T47D (cell line): ENCODE measurements around the gene NUDT2.
"Not testable (repeated sequence)": the region's sequence is repeated elsewhere in the genome, so short reads cannot be mapped to it uniquely, and the experiment has no call there.

ENCODE experiments used
- DNase-seq, 2 experiments: peaks; one replicate each; pipeline versions ENCODE4 v3.0.0 to v3.0.0-alpha.2; 2011 to 2012; ENCODE audit warnings: low read depth in 1 of 2, low spot score in 1 of 2
- JUND ChIP-seq: IDR thresholded peaks from 2 replicates; pipeline ENCODE4 v1.6.1; 2012; ENCODE audit warnings: low read depth
- in situ Hi-C: cut with HindIII; loops from 2 replicates; pipeline ENCODE4 v1.10.0; 2016; ENCODE audit warnings: low sequenced_read_pairs, low pct_unique_long_range_greater_than_20kb

NUDT2 gene

DNA sequence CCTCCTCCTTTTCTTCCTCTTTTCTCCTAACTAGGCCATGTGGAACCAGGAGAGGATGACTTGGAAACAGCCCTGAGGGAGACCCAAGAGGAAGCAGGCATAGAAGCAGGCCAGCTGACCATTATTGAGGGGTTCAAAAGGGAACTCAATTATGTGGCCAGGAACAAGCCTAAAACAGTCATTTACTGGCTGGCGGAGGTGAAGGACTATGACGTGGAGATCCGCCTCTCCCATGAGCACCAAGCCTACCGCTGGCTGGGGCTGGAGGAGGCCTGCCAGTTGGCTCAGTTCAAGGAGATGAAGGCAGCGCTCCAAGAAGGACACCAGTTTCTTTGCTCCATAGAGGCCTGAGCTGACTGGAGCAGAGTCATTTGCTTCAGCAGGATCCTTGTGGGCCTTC lies 13.7 kb downstream of the NUDT2 start:
- TF ChIP-seq JUND, result no peak
- in situ Hi-C loops, result no loop called here
- DNase-seq, result no peak

DNA sequence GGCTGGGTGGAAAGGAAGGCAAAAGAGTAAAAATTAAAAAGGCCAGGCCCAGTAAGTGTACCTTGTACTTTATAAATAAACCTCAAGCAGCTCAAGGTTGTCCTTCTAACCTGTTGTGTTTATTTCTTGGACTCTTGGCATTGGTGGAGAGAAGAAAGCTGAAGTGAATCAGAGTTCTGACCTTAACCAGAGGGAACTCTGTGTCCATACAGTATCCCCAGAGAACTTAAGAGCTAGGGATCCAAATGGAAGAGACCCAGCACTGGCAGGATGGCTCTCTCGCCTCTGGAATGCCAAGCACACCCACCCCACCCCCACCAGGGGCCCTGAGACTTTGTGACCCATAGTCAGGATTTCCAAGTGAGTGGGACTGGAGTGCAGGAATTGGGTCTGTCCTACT lies 14.2 kb downstream of the NUDT2 start:
- no peak for TF ChIP-seq JUND
- in situ Hi-C loops, result no loop called here
- no peak for DNase-seq

DNA sequence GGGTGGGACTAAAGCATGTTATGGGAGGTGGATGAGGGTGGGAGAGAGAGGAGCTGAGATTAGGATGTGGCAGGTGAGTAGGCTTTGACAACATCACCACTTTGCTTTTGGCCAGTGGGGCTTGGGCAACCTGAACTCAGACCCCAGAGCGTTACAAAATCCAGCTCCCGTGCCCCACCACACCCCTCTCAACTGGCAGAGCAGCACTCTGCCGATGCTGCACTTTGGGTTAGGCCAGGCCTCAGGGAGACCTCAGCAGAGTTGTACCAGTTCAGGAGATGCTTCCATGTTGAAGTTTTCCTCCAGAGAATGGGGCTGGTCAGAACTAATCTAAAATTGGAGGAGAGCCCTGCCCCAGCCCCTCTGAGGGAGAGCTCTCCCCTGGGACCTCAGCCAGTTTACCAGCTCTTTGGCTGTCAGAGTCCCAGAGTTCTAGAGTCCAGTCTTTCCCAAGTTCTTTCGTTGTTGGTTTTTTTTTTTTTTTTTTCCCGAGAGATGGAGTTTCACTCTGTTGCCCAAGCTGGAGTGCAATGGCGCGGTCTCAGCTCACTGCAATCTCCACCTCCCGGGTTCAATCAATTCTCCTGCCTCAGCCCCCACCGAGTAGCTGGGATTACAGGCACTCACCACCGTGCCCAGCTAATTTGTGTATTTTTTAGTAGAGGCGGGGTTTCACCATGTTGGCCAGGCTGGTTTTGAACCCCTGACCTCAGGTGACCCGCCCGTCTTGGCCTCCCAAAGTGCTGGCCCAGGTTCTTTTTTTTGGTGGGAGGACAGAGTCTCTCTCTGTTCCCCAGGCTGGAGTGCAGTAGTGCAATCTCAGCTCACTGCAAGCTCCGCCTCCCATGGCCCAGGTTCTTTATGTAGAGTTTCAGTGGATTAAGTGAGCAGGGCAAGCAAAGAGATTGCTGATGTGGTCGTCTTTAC lies 17.8 kb downstream of the NUDT2 start:
- in situ Hi-C loops, result no loop called here
- no peak for TF ChIP-seq JUND
- DNase-seq, result no peak

DNA sequence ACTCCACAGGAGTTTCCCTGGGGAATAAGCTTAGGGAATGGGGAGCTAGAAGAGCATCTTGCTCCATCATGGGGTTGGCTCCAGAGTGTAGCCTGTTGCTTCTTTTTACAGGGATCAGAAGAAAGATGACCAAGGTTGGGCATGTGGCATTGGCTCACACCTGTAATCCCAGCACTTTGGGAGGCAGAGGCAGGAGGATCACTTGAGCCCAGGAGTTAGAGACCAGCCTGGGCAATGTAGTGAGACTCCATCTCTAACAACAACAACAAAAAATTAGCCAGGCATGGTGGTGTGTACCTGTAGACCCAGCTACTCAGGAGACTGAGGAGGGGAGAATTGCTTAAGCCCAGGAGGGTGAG lies 18.4 kb downstream of the NUDT2 start:
- no peak for TF ChIP-seq JUND
- DNase-seq, result no peak
- in situ Hi-C loops, result no loop called here

DNA sequence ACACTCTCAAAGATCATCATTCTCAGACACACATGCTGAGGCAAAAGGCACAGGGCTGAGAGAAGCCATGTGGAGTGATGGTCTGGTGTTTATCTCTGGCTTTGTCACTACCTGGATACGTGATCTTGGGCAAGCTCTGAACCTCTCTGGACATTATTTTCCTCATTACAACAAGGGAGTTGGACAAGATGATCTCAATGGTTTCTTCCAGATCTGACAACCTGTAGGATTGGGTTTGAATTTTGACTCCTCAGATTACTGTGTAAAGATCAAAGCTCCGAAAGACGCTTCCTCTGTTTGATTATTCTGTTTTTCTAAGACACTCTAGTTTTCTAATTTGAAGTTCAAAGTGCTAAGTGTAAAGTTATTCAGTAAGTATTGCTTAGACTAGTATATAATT lies 20.0 kb downstream of the NUDT2 start:
- in situ Hi-C loops, result no loop called here
- DNase-seq, result no peak
- TF ChIP-seq JUND, result no peak

DNA sequence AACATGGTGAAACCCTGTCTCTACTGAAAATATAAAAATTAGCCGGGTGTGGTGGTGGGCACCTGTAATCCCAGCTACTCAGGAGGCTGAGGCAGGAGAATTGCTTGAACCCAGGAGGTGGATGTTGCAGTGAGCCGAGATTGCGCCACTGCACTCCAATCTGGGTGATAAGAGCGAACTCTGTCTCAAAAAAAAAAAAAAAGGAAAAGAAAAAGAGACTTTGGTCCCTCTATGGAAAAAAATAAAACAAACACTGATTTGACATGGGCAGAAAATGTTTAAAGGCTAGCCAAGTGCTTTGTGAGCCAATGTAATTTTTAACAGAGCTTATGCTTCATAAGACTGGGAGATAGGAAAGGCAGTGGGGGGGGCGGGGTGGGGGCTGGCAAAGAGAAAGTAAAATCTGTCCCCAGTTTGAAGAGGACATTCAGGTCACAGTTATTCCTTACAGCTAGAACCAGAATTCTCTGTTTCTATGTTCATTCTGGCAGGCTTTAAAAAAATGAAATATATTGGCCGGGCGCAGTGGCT lies 22.8 kb downstream of the NUDT2 start:
- in situ Hi-C loops, DNase-seq: not testable (repeated sequence)

DNA sequence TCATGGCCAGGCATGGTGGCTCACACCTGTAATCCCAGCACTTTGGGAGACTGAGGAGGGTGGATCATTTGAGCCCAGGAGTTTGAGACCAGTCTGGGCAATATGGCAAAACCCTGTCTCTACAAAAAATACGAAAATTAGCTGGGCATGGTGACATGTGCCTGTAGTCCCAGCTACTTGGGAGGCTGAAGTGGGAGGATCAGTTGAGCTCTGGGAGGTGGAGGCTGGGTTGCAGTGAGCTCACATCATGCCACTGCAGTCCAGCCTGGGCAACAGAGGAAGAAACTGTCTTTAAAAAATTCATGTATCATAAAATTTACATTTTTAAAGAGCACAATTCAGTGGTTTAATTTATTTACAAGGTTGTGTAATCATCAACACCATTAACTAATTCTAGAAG lies 23.6 kb downstream of the NUDT2 start:
- in situ Hi-C loops, DNase-seq: not testable (repeated sequence)

DNA sequence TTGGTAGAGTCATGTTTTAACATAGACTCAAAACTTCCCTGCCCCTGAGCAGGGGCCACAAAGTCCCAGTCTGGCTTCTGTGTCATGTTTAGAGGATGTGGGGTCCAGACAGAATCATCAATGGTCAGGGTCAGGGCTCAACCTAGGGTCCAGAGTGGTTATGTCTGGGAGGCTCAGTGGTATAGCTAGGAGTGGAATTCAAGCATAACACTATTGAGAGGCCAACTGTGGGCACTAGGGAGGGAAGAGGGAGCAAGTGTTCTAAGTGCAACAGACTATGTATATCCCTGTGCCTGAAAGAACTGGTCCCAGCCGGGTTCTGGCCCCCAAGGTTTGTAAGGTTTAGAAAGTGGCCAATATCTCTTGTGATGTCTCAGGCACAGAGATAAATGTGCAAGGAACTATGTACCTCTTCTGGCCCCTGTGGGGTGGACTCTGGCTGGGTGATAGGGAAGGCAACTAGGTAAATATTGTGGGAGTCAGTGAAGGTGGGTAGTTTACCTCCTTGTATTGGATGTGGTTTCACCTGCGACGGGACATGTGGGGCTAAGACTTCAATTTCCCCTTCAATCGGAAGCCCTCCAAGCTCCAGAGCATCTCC lies 33.3 kb downstream of the NUDT2 start:
- no peak for DNase-seq
- in situ Hi-C loops, result no loop called here
- TF ChIP-seq JUND, result no peak

DNA sequence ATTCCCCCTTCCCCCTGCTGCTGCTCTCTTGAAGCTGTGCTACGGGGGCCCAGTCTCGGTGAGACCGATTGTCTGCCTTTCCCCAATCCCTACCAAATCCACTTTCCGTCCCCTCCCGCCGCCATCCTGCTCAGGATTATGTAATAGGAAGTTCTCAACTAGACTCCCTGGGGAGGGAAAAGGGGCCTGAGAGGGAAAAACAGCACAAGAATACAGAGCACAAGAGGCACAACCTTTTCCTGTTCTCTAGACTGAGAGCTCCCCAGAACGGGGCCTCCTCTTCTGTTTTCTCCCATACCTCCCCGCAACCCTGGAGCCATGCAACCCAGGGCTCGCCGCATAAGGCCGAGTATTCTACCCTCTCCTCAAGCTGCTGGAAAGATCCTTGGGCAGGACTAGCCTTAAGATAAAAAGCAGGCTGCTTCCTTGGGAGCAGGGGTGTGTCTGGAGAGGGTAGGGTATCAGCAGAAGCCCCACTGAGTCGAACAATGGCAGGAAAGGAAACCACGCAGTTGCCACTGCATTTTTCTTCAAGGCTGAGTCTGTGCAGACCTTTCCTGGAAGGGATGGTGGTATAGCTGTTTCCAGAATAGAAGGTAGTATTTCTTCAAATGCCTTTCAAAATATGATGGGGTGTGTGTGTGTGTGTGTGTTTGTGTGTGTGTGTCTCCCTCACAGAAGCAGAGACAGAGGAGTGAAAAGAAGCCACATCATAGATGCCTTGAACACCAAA lies 34.4 kb downstream of the NUDT2 start:
- in situ Hi-C loops, result no loop called here
- DNase-seq, result no peak
- TF ChIP-seq JUND, result no peak

DNA sequence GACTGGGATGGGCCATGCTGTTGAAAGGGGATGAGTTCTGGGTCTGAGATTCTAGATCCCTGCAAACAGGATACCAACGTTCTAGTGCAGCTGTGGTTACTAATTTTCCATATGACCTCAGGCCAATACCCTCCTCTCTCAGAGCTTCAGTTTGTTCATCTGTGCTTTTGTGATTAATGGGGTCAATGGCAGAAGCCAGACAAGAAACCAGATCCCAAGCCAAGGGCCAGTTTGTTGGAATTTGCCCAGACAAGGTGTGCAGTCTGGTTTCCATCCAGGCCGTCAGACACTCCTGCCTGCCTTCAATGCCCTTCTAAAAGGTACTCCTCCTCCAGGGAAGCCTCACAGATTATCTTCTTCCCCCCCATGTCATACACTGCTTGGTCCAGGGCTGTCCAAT lies 35.9 kb downstream of the NUDT2 start:
- in situ Hi-C loops, result no loop called here
- no peak for TF ChIP-seq JUND
- no peak for DNase-seq

DNA sequence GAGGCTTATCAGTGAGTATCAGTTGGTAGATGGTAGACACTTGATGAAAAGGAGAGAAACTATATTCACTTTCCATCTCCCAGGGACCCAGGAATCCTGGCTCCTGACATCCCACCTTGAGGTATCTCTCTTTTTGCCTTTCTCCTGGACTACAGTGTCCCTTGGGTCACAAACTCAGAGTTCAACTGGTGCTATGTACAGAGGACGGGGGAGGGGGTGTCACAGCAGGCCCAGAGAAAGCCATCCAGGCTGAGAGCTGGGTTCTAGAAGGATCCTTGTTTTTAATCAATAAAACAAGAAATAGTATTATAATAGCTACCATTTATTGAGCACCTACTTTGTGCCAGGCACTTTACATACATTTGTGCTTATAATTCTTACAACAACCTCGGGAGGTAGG lies 37.0 kb downstream of the NUDT2 start:
- DNase-seq, result no peak

DNA sequence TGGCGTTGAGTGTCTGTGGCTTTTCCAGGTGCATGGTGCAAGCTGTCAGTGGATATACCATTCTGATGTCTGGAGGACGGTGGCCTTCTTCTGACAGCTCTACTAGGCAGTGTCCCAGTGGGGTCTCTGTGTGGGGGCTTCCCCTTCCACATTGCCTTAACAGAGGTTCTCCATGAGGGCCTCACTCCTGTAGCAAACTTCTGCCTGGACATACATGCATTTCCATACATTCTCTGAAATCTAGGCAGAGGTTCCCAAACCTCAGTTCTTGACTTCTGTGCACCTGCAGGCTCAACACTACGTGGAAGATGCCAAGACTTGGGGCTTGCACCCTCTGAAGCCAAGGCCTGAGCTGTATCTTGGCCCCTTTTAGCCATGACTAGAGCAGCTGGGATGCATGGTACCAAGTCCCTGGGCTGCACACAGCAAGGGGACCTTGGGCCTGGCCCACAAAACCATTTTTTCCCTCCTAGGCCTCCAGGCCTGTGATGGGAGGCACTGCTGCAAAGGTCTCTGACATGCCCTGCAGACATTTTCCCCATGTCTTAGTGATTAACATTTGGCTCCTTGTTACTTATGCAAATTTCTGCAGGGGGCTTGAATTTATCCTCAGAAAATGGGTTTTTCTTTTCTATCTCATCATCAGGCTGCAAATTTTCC lies 38.5 kb downstream of the NUDT2 start:
- in situ Hi-C loops, DNase-seq: not testable (repeated sequence)

More for the DNA sequence above, 37.0 kb downstream of the NUDT2 start:
- no peak for TF ChIP-seq JUND
- in situ Hi-C loops, result no loop called here

DNA sequence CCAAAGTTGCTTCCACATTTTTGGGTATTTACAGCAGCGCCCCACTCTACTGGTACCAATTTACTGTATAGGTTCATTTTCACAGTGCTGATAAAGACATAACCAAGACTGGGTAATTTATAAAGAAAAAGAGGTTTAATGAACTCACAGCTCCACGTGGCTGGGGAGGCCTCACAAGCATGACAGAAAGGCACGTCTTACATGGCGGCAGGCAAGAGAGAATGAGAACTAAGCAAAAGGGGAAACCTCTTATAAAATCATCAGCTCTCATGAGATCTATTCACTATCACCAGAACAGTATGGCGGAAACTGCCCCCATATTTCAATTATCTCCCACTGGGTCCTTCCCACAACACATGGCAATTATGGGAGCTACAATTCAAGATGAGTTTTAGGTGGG lies 39.4 kb downstream of the NUDT2 start:
- DNase-seq, in situ Hi-C loops: not testable (repeated sequence)
